ENCODE measurements around the gene CLDN18. TPM values are rescaled to one million over a fixed set of nuclear protein-coding genes. Genes with fewer than 3 reads are reported as not detected.

Gene CLDN18
- total RNA-seq, 1 experiment from 2014 or later: 0.13 TPM

DNA sequence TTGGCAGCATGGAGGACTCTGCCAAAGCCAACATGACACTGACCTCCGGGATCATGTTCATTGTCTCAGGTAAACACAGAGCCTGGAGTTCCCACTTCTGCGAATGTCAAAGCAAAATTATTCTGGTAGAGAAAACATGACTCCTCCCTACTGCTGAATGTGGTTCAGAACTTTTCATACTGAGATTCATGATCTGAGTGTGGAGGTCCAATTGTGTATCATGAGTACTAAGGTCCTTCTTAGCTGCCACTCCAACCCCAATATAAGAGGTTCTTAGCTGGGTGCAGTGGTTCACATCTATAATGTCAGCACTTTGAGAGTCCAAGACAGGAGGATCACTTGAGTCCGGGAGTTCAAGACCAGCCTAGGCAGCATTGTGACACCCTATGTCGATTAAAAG lies 13.8 kb downstream of the CLDN18 start (continued):
- TF ChIP-seq ETV6 (CRISPR knock-in tag; IDR thresholded peaks at IDR 0.05) (no peak), ELF4 (CRISPR knock-in tag; IDR thresholded peaks at IDR 0.05; ENCODE audit: low read depth) (no peak), ZNF671 (CRISPR knock-in tag; IDR thresholded peaks at IDR 0.05) (no peak), RORB (CRISPR knock-in tag; IDR thresholded peaks at IDR 0.05) (no peak), NR3C1 (CRISPR knock-in tag; conservative IDR thresholded peaks at IDR 0.05; ENCODE audit: low read depth) (no peak)

DNA sequence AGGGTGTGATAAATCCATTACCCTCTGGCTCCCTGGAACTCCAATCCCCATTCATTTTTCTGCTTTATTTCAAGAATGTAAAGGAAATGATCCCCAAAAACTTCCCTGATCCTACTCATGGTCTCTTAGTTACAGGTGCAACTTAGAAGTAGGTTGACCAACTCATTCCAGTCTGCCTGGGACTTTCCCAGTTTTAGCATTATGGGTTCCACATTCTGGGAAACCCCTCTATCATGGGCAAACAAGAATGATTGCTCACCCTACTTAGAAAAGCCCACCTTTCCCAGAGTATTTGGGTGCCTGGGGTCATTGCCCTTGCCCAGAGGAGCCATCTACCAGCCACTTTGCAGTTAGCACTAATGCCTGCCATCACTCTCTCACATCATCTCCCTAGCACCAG lies 15.6 kb downstream of the CLDN18 start:
- H3K36me3 Mint-ChIP-seq: no peaks in the 10 kb centered on the region

More for the DNA sequence above, 15.6 kb downstream of the CLDN18 start:
- DNase-seq (ENCODE audit: low spot score) (no peak), ATAC-seq (no peak)
- TF ChIP-seq AR (CRISPR knock-in tag; IDR thresholded peaks at IDR 0.05): no peak
- no peak for TF ChIP-seq IRF2 (CRISPR knock-in tag; IDR thresholded peaks at IDR 0.05; ENCODE audit: borderline replicate concordance, low read depth)
- no peak for TF ChIP-seq JAZF1 (CRISPR knock-in tag; IDR thresholded peaks at IDR 0.05)
- no peak for TF ChIP-seq USF1 (CRISPR knock-in tag; IDR thresholded peaks at IDR 0.05)
- no peak for TF ChIP-seq ELF4 (CRISPR knock-in tag; IDR thresholded peaks at IDR 0.05; ENCODE audit: low read depth)
- no peak for TF ChIP-seq NR3C1 (CRISPR knock-in tag; conservative IDR thresholded peaks at IDR 0.05; ENCODE audit: low read depth)
- TF ChIP-seq RORB (CRISPR knock-in tag; IDR thresholded peaks at IDR 0.05): no peak
- no peak for TF ChIP-seq AFF4 (CRISPR knock-in tag; IDR thresholded peaks at IDR 0.05; ENCODE audit: borderline replicate concordance)
- TF ChIP-seq GABPB1 (CRISPR knock-in tag; IDR thresholded peaks at IDR 0.05): no peak
- no peak for TF ChIP-seq ZNF219 (CRISPR knock-in tag; IDR thresholded peaks at IDR 0.05; ENCODE audit: borderline replicate concordance)
- TF ChIP-seq NFE2L1 (CRISPR knock-in tag; IDR thresholded peaks at IDR 0.05): no peak
- TF ChIP-seq FOXP1 (CRISPR knock-in tag; IDR thresholded peaks at IDR 0.05; ENCODE audit: borderline replicate concordance): no peak
- TF ChIP-seq, protein P1, sequence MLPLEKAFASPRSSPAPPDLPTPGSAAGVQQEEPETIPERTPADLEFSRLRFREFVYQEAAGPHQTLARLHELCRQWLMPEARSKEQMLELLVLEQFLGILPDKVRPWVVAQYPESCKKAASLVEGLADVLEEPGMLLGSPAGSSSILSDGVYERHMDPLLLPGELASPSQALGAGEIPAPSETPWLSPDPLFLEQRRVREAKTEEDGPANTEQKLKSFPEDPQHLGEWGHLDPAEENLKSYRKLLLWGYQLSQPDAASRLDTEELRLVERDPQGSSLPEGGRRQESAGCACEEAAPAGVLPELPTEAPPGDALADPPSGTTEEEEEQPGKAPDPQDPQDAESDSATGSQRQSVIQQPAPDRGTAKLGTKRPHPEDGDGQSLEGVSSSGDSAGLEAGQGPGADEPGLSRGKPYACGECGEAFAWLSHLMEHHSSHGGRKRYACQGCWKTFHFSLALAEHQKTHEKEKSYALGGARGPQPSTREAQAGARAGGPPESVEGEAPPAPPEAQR (CRISPR knock-in tag; IDR thresholded peaks at IDR 0.05): no peak
- TF ChIP-seq ZNF512 (CRISPR knock-in tag; IDR thresholded peaks at IDR 0.05; ENCODE audit: borderline replicate concordance): no peak
- Mint-ChIP-seq H3K9me3 (no peaks in the 10 kb centered on the region), H3K4me1 (no peaks in the 10 kb centered on the region), H3K27me3 (ENCODE audit: low read depth) (no peaks in the 10 kb centered on the region), H3K27ac (no peak overlapping the region), H3K4me3 (no peak overlapping the region)
- ChIA-PET CTCF (interaction anchor here (1.6 kb wide), 1 partner anchor 93 kb away, joined by 4 read pairs; no protein-coding TSS in a partner anchor), POLR2A (no interaction called here)
